GM12878 (cell line): ENCODE results near the gene PHACTR1. TPM values are rescaled to one million over a fixed set of nuclear protein-coding genes. Genes with fewer than 3 reads are reported as not detected.

Experiments used
- ATAC-seq: fragments of 200-7000 bp; cut with Tn5 transposase; 3 replicates; pipeline ENCODE4 v1.9.1; 2020; ENCODE audit warnings: mild to moderate bottlenecking, moderate library complexity
- BruUV-seq: library from RNA; stranded (reverse); fragments of 400-500 nt; replicated peaks from 2 replicates; lab custom pipeline; 2021; lab: Mats Ljungman, UMichigan
- CTCF ChIA-PET: fragments of 300-600 bp; sonication (Branson Sonifier 250); formaldehyde crosslinking; extraction: SDS; loops from one replicate; lab custom pipeline; 2021; ENCODE audit warnings: inconsistent platforms; lab: Yijun Ruan, JAX
- POLR2A ChIA-PET: fragments of 350-600 bp; formaldehyde crosslinking; extraction: SDS; loops from one replicate; lab custom pipeline; 2021; ENCODE audit warnings: inconsistent platforms; lab: Charles Lee
- RAD21 ChIA-PET: fragments of 300-600 bp; sonication (Branson Sonifier 250); formaldehyde crosslinking; loops from one replicate; lab custom pipeline; 2023; ENCODE audit warnings: antibody characterized with exemption; ENCODE audit not compliant: unreplicated experiment; lab: Charles Lee
- SMC1A ChIA-PET: fragments of 300-600 bp; sonication (Branson Sonifier 250); formaldehyde crosslinking; loops from one replicate; lab custom pipeline; 2023; ENCODE audit not compliant: unreplicated experiment, uncharacterized antibody; lab: Charles Lee
- DNase-seq: peaks from one replicate; pipeline ENCODE4 v3.0.0-alpha.2; 2011; ENCODE audit warnings: low read depth, low spot score
- FAIRE-seq: peaks from 3 replicates; lab custom pipeline; 2011; peaks lifted over from hg19 to GRCh38; lab: Jason Lieb, UNC
- H2AFZ ChIP-seq: 2 replicates; pipeline ENCODE4 v1.6.0; 2011; ENCODE audit warnings: low read depth, low read length, control low read depth; ENCODE audit not compliant: control insufficient read depth
- H3K27ac ChIP-seq: 2 replicates; pipeline ENCODE4 v1.5.1; 2011; ENCODE audit warnings: control low read depth; ENCODE audit not compliant: control insufficient read depth, insufficient read depth
- H3K27me3 ChIP-seq, 2 experiments: replicated peaks in 1 of 2; 2 replicates each; pipeline versions ENCODE4 v1.6.0 to v1.6.1; 2011; ENCODE audit warnings: low read length in 1 of 2; ENCODE audit not compliant: control insufficient read depth in 2 of 2, insufficient read depth in 2 of 2
- H3K36me3 ChIP-seq, 2 experiments: 2 replicates each; pipeline ENCODE4 v1.5.1; 2011; ENCODE audit warnings: low read length in 1 of 2; ENCODE audit not compliant: control insufficient read depth in 2 of 2, insufficient read depth in 2 of 2
- H3K4me1 ChIP-seq: 2 replicates; pipeline ENCODE4 v1.6.1; 2011; ENCODE audit warnings: mild to moderate bottlenecking, low read length, moderate library complexity, mixed read lengths; ENCODE audit not compliant: control insufficient read depth, insufficient read depth
- H3K4me2 ChIP-seq: 2 replicates; pipeline ENCODE4 v1.6.0; 2011; ENCODE audit warnings: control low read depth; ENCODE audit not compliant: control insufficient read depth, insufficient read depth
- H3K4me3 ChIP-seq: fragments of 200-600 bp; sonication (generic); 2 replicates; pipeline ENCODE4 v1.5.1; 2016
- H3K79me2 ChIP-seq: 2 replicates; pipeline ENCODE4 v1.6.0; 2011; ENCODE audit warnings: low read length; ENCODE audit not compliant: control insufficient read depth, insufficient read depth
- H3K9ac ChIP-seq: 2 replicates; pipeline ENCODE4 v1.8.0; 2011; ENCODE audit warnings: low read length, control low read depth, mixed read lengths; ENCODE audit not compliant: control insufficient read depth, insufficient read depth
- H3K9me3 ChIP-seq: replicated peaks from 3 replicates; pipeline ENCODE4 v1.5.1; 2011; ENCODE audit warnings: mild to moderate bottlenecking, low read length; ENCODE audit not compliant: control insufficient read depth, insufficient read depth
- H4K20me1 ChIP-seq: 2 replicates; pipeline ENCODE4 v1.6.0; 2011; ENCODE audit not compliant: control insufficient read depth, insufficient read depth
- CUX1 ChIP-seq: IDR thresholded peaks from 2 replicates; pipeline ENCODE4 v1.6.1; 2012; ENCODE audit warnings: improper control_type of control experiment, low read depth, low read length; ENCODE audit not compliant: insufficient replicate concordance
- EED ChIP-seq: sonication (generic); IDR thresholded peaks from 2 replicates; pipeline ENCODE4 v1.6.1; 2016; ENCODE audit warnings: antibody characterized with exemption, low read depth
- FOXM1 ChIP-seq: IDR thresholded peaks from 2 replicates; pipeline ENCODE4 v1.6.1; 2012; ENCODE audit warnings: low read depth, mild to moderate bottlenecking, inconsistent platforms, low read length, moderate library complexity
- IRF4 ChIP-seq: IDR thresholded peaks from 2 replicates; pipeline ENCODE4 v1.6.1; 2011; ENCODE audit warnings: low read depth, low read length
- NBN ChIP-seq: fragments of 450-650 bp; IDR thresholded peaks from 2 replicates; pipeline ENCODE4 v1.6.1; 2016
- POLR2AphosphoS5 ChIP-seq: IDR thresholded peaks from 2 replicates; pipeline ENCODE4 v1.6.1; 2011; ENCODE audit warnings: mild to moderate bottlenecking, low read length, inconsistent platforms
- SMAD5 ChIP-seq: IDR thresholded peaks from 2 replicates; pipeline ENCODE4 v1.6.1; 2016; ENCODE audit warnings: antibody characterized with exemption, low read depth
- SUPT20H ChIP-seq: IDR thresholded peaks from 2 replicates; pipeline ENCODE4 v1.6.1; 2011; ENCODE audit warnings: low read depth, mild to moderate bottlenecking, low read length, moderate library complexity, borderline replicate concordance; ENCODE audit not compliant: control insufficient read depth
- TCF3 ChIP-seq: IDR thresholded peaks from 2 replicates; pipeline ENCODE4 v1.6.1; 2012; ENCODE audit warnings: low read depth, mild to moderate bottlenecking, low read length, borderline replicate concordance; ENCODE audit not compliant: insufficient read depth
- TCF7 ChIP-seq: IDR thresholded peaks from 2 replicates; pipeline ENCODE4 v1.6.1; 2014; ENCODE audit warnings: antibody characterized with exemption, borderline replicate concordance
- USF1 ChIP-seq: IDR thresholded peaks from 2 replicates; pipeline ENCODE4 v1.6.1; 2011; ENCODE audit warnings: borderline replicate concordance, low read depth, mild to moderate bottlenecking, moderate library complexity, mixed read lengths, low read length; ENCODE audit not compliant: insufficient read depth; ENCODE audit errors: extremely low read length
- ZZZ3 ChIP-seq: IDR thresholded peaks from 2 replicates; pipeline ENCODE4 v1.6.1; 2011; ENCODE audit warnings: low read depth; ENCODE audit not compliant: control insufficient read depth, insufficient read length
- WGBS: methylation state at CpG from one replicate; pipeline ENCODE4 v1.1.6; 2016; ENCODE audit warnings: low lambda C conversion rate; ENCODE audit not compliant: insufficient replicate concordance, insufficient coverage; ENCODE audit errors: missing lambda C conversion rate; 5-methylcytosine and 5-hydroxymethylcytosine counted together
- in situ Hi-C: fragments of 300-500 bp; cut with MboI; formaldehyde crosslinking; loops from 9 replicates; pipeline ENCODE4 v1.14.3; 2018; ENCODE audit warnings: mixed read lengths
- intact Hi-C: fragments of 100-400 bp; cut with micrococcal nuclease; formaldehyde crosslinking; loops from one replicate; pipeline ENCODE4 v1.14.2; 2022; ENCODE audit not compliant: unreplicated experiment
- polyA plus RNA-seq, 11 experiments: library from polyadenylated mRNA; depleted of rRNA in 4 of 11; unstranded in 6 of 11; stranded (reverse) in 5 of 11; fragments of >200 nt; fragmentation: Nextera tagmentation in 4 of 11; fragmentation: Illumina TruSeq in 1 of 11; extraction: Ambion mirVana in 4 of 11; extraction: Trizol in 1 of 11; gene quantifications; 1 replicate in 1 of 11; 2 replicates in 10 of 11; pipeline versions ENCODE4 v1.2.1 to v1.2.3, GENCODE V29; 2011 to 2016; ENCODE audit warnings: inconsistent platforms in 2 of 11, missing spikeins in 2 of 11, low read depth in 1 of 11
- total RNA-seq, 4 experiments: library from RNA; depleted of rRNA in 3 of 4; stranded (reverse); fragments of >200 nt in 3 of 4; fragmentation: Illumina TruSeq in 1 of 4; extraction: Trizol in 1 of 4; gene quantifications; 2 replicates each; pipeline versions ENCODE4 v1.2.1 to v1.2.3, GENCODE V29; 2013 to 2021
- TF ChIP-seq, protein P1 (sequence below): fragments of 450-650 bp; formaldehyde crosslinking; IDR thresholded peaks from 2 replicates; pipeline ENCODE4 v1.5.0; 2022; ENCODE audit warnings: mild to moderate bottlenecking, missing genetic modification characterization

The PHACTR1 gene
- total and polyA plus RNA-seq, 10 of the 15 experiments (the other 5 are each of a cell fraction or from before 2014, with no cell fraction given) = 34.2 to 94.6 (median 62.3) TPM

DNA sequence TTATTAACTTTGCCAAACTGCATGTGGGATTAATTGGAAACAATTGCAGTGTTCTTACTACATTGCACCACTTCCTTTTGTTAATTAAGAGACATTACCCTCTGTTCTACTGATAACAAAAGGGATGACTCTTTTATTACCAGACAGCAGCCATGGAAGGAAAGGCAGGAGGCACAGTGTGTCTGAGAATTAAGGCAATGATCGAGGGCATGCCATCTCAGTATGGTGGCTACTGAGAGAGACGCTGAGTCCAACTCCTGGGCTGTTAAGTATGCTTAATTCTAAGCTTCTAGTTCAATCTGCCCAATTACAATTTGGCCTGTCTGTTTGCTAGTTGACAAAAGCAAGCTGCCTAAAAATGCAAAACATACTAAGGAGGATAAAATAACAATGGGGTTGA is 227.4 kb downstream of the PHACTR1 start:
- Histone ChIP-seq H3K4me2 (no peak overlapping the region), H3K27me3 (no peaks in the 10 kb centered on the region), H2AFZ (no peak overlapping the region), H3K27ac (no peak overlapping the region), H3K79me2 (no peaks in the 10 kb centered on the region), H3K36me3 (no peaks in the 10 kb centered on the region), H3K9me3 (no peaks in the 10 kb centered on the region), H3K4me1 (no peaks in the 10 kb centered on the region), H4K20me1 (no peaks in the 10 kb centered on the region), H3K9ac (no peak overlapping the region), H3K4me3 (no peak overlapping the region)
- ATAC-seq (no peak), DNase-seq (no peak), FAIRE-seq (no peak)
- RAD21 ChIA-PET = no interaction called here
- WGBS = 3% methylated on average over 2 of the region's 2 CpGs
- SMC1A ChIA-PET = interaction anchor here (0.6 kb wide), 1 partner anchor 411 kb away, joined by 3 read pairs; no protein-coding TSS in a partner anchor
- BruUV-seq = no TSS peak
- CTCF ChIA-PET = no interaction called here
- POLR2A ChIA-PET = no interaction called here
- intact Hi-C loops = no loop called here
- in situ Hi-C loops = no loop called here
- TF ChIP-seq, protein P1, sequence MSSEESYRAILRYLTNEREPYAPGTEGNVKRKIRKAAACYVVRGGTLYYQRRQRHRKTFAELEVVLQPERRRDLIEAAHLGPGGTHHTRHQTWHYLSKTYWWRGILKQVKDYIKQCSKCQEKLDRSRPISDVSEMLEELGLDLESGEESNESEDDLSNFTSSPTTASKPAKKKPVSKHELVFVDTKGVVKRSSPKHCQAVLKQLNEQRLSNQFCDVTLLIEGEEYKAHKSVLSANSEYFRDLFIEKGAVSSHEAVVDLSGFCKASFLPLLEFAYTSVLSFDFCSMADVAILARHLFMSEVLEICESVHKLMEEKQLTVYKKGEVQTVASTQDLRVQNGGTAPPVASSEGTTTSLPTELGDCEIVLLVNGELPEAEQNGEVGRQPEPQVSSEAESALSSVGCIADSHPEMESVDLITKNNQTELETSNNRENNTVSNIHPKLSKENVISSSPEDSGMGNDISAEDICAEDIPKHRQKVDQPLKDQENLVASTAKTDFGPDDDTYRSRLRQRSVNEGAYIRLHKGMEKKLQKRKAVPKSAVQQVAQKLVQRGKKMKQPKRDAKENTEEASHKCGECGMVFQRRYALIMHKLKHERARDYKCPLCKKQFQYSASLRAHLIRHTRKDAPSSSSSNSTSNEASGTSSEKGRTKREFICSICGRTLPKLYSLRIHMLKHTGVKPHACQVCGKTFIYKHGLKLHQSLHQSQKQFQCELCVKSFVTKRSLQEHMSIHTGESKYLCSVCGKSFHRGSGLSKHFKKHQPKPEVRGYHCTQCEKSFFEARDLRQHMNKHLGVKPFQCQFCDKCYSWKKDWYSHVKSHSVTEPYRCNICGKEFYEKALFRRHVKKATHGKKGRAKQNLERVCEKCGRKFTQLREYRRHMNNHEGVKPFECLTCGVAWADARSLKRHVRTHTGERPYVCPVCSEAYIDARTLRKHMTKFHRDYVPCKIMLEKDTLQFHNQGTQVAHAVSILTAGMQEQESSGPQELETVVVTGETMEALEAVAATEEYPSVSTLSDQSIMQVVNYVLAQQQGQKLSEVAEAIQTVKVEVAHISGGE = no peak
- no peak for TF ChIP-seq TCF3
- no peak for TF ChIP-seq USF1
- TF ChIP-seq TCF7 = no peak
- TF ChIP-seq NBN = no peak
- no peak for TF ChIP-seq SUPT20H
- no peak for TF ChIP-seq CUX1
- no peak for TF ChIP-seq POLR2AphosphoS5
- no peak for TF ChIP-seq IRF4
- TF ChIP-seq EED = no peak
- no peak for TF ChIP-seq FOXM1
- TF ChIP-seq ZZZ3 = no peak
- TF ChIP-seq SMAD5 = no peak
